RWPE2 (cell line): Measurements from ENCODE around the gene RMND5B.

ENCODE experiments used
- ATAC-seq: fragments of 200-7000 bp; cut with Tn5 transposase; 3 replicates; pipeline ENCODE4 v1.9.1; 2021; ENCODE audit warnings: low read depth
- DNase-seq: peaks from one replicate; pipeline ENCODE4 v3.0.0-alpha.2; 2020; ENCODE audit warnings: low spot score
- H3K27ac ChIP-seq: fragments of 450-650 bp; 2 replicates; pipeline ENCODE4 v1.5.1; 2017; ENCODE audit warnings: mild to moderate bottlenecking; ENCODE audit not compliant: poor library complexity, severe bottlenecking
- H3K27me3 ChIP-seq: fragments of 250-450 bp; sonication (Bioruptor Pico); 2 replicates; pipeline ENCODE4 v1.5.1; 2021; ENCODE audit warnings: mild to moderate bottlenecking, moderate library complexity; ENCODE audit not compliant: insufficient read depth, poor library complexity, severe bottlenecking
- H3K36me3 ChIP-seq: fragments of 250-450 bp; sonication (Bioruptor Pico); 2 replicates; pipeline ENCODE4 v1.5.1; 2020; ENCODE audit warnings: low read depth, mild to moderate bottlenecking, moderate library complexity
- H3K4me1 ChIP-seq: fragments of 250-450 bp; sonication (Bioruptor Pico); 2 replicates; pipeline ENCODE4 v1.5.1; 2021; ENCODE audit warnings: mild to moderate bottlenecking, moderate library complexity; ENCODE audit not compliant: insufficient read depth, poor library complexity, severe bottlenecking
- H3K4me3 ChIP-seq: fragments of 250-450 bp; sonication (Bioruptor Pico); 2 replicates; pipeline ENCODE4 v1.5.1; 2021; ENCODE audit warnings: mild to moderate bottlenecking, moderate library complexity; ENCODE audit not compliant: severe bottlenecking
- H3K9me3 ChIP-seq: fragments of 250-450 bp; sonication (Bioruptor Pico); 2 replicates; pipeline ENCODE4 v1.5.1; 2021; ENCODE audit warnings: mild to moderate bottlenecking, moderate library complexity; ENCODE audit not compliant: severe bottlenecking
- CTCF ChIP-seq: fragments of 450-650 bp; IDR thresholded peaks from one replicate; pipeline ENCODE4 v1.5.1; 2017; ENCODE audit warnings: mild to moderate bottlenecking, moderate library complexity; ENCODE audit not compliant: poor library complexity, severe bottlenecking

The RMND5B gene

GRCh38 chr5:178112545-178112944 is 18.3 kb upstream of the RMND5B start:
- Histone ChIP-seq H3K27ac (no peak overlapping the region), H3K9me3 (no peaks in the 10 kb centered on the region), H3K36me3 (no peaks in the 10 kb centered on the region), H3K27me3 (no peaks in the 10 kb centered on the region), H3K4me1 (peaks cover 16% of the 10 kb centered on the region), H3K4me3 (no peak overlapping the region)
- ATAC-seq (no peak), DNase-seq (no peak)
- no peak for TF ChIP-seq CTCF

- Histone ChIP-seq H3K27ac (peak within 1 kb of the TSS; percentile 18), H3K4me1 (peaks cover 9% of the 10 kb centered on the region), H3K27me3 (no peaks in the 10 kb centered on the region), H3K4me3 (peak within 1 kb of the TSS; percentile 40), H3K36me3 (no peaks in the 10 kb centered on the region), H3K9me3 (no peaks in the 10 kb centered on the region)
- ATAC-seq: peak; percentile 86
- TF ChIP-seq CTCF: peak; percentile 61
- no peak for DNase-seq
Observed at GRCh38 chr5:178113141-178113787, 17.6 kb upstream of the RMND5B start, which contains the start of gene N4BP3. N4BP3 (plus strand) TSS chr5:178113532; CDS start chr5:178119584, 6,052 bp downstream.

- H3K9me3 ChIP-seq: no peaks in the 10 kb centered on the region
- DNase-seq: no peak
- ATAC-seq: 0 out of 3 replicates have a peak, but pooled peaks have one; percentile 11
- H3K4me3 ChIP-seq: peak overlapping the region; percentile 40
- H3K27ac ChIP-seq: peak overlapping the region; percentile 18
- no peak for TF ChIP-seq CTCF
- no peaks in the 10 kb centered on the region for H3K27me3 ChIP-seq
- no peaks in the 10 kb centered on the region for H3K36me3 ChIP-seq
- H3K4me1 ChIP-seq: peaks cover 3% of the 10 kb centered on the region
Observed at GRCh38 chr5:178113841-178114324, 16.9 kb upstream of the RMND5B start.

- ATAC-seq: peak; percentile 13; the same call in 1 of the 3 replicates
- no peak for DNase-seq
- Histone ChIP-seq H3K4me3 (peak overlapping the region; percentile 40), H3K4me1 (no peaks in the 10 kb centered on the region), H3K9me3 (no peaks in the 10 kb centered on the region), H3K36me3 (no peaks in the 10 kb centered on the region), H3K27me3 (no peaks in the 10 kb centered on the region), H3K27ac (no peak overlapping the region)
- no peak for TF ChIP-seq CTCF
Observed at GRCh38 chr5:178114325-178115135, 16.3 kb upstream of the RMND5B start.
